Stimulated activated CD8-positive, alpha-beta memory T cell treated with anti-CD3 and anti-CD28 coated beads, Interleukin-12 subunit alpha, Interleukin-12 subunit beta, amount 100 ng/mL, for 1 hour (primary cell): ENCODE measurements around the gene ANKRD36.
"Not testable (repeated sequence)": the region's sequence is repeated elsewhere in the genome, so short reads cannot be mapped to it uniquely, and the experiment has no call there.

Experiments
- DNase-seq: peaks from one replicate; pipeline ENCODE4 v3.0.0-alpha.2; 2020; ENCODE audit warnings: low read depth

ANKRD36 gene

DNA sequence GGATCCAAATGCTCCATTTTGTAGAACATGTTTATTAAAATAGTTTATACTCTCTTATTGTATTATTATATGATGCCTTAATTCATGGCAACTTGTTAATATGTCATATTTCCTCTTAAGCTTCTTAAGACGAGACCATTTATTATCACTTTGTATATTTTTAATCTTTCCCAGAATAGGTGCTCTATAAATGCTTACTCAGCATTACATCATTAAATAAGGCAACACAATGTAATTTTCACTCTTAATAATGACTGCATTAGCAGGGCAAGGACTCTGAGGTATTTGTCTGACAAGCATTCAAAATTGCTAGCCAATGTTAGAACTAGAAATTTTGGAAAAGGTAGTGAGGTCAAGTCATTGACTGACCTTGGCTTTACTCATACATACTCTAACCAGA lies 180.7 kb downstream of the ANKRD36 start:
- DNase-seq = not testable (repeated sequence)
